GM12878 (cell line): ENCODE data around the gene SLC1A5. TPM values are rescaled to one million over a fixed set of nuclear protein-coding genes. Genes with fewer than 3 reads are reported as not detected.
A peak's percentile ranks its signal among the peaks of the same experiment; 100 is the strongest.

Source experiments
- ESRRA ChIP-seq: IDR thresholded peaks from 2 replicates; pipeline ENCODE4 v1.6.1; 2012; ENCODE audit warnings: mild to moderate bottlenecking, low read length, improper control_type of control experiment
- HCFC1 ChIP-seq: fragments of 150-350 bp; IDR thresholded peaks from 2 replicates; pipeline ENCODE4 v1.6.1; 2014; ENCODE audit warnings: low read length
- JUND ChIP-seq: IDR thresholded peaks from 2 replicates; pipeline ENCODE4 v1.6.1; 2012; ENCODE audit warnings: low read depth, mild to moderate bottlenecking, low read length, improper control_type of control experiment, moderate library complexity
- KAT2A ChIP-seq: conservative IDR thresholded peaks from 2 replicates; pipeline ENCODE4 v1.6.1; 2011; ENCODE audit warnings: low read depth, low read length; ENCODE audit not compliant: control insufficient read depth
- KLF5 ChIP-seq: fragments of 450-650 bp; IDR thresholded peaks from 2 replicates; pipeline ENCODE4 v1.6.1; 2014; ENCODE audit warnings: mild to moderate bottlenecking; ENCODE audit not compliant: partially characterized antibody
- MXI1 ChIP-seq: fragments of 150-350 bp; IDR thresholded peaks from 2 replicates; pipeline ENCODE4 v1.6.1; 2011; ENCODE audit warnings: low read depth, mild to moderate bottlenecking, inconsistent platforms, low read length, improper control_type of control experiment
- NFXL1 ChIP-seq: fragments of 450-650 bp; IDR thresholded peaks from 2 replicates; pipeline ENCODE4 v1.6.1; 2017; ENCODE audit warnings: antibody characterized with exemption, mild to moderate bottlenecking, borderline replicate concordance
- NR2C1 ChIP-seq: fragments of 450-650 bp; IDR thresholded peaks from 2 replicates; pipeline ENCODE4 v1.6.1; 2017; ENCODE audit warnings: antibody characterized with exemption, mild to moderate bottlenecking, moderate library complexity
- RAD51 ChIP-seq: fragments of 450-650 bp; IDR thresholded peaks from 2 replicates; pipeline ENCODE4 v1.6.1; 2016; ENCODE audit warnings: moderate library complexity, mild to moderate bottlenecking, inconsistent platforms
- SMAD1 ChIP-seq: fragments of 450-650 bp; IDR thresholded peaks from 2 replicates; pipeline ENCODE4 v1.6.1; 2018; ENCODE audit warnings: mild to moderate bottlenecking, low read depth; ENCODE audit not compliant: partially characterized antibody
- SPI1 ChIP-seq: IDR thresholded peaks from 2 replicates; pipeline ENCODE4 v1.6.1; 2011; ENCODE audit warnings: low read depth, mild to moderate bottlenecking, low read length, moderate library complexity, borderline replicate concordance; ENCODE audit not compliant: insufficient read depth
- TCF7 ChIP-seq: IDR thresholded peaks from 2 replicates; pipeline ENCODE4 v1.6.1; 2014; ENCODE audit warnings: antibody characterized with exemption, borderline replicate concordance
- YY1 ChIP-seq: IDR thresholded peaks from 2 replicates; pipeline ENCODE4 v1.6.1; 2011; ENCODE audit warnings: low read depth, mild to moderate bottlenecking, low read length
- ZNF217 ChIP-seq: fragments of 450-650 bp; IDR thresholded peaks from 2 replicates; pipeline ENCODE4 v1.6.1; 2017; ENCODE audit warnings: antibody characterized with exemption, mild to moderate bottlenecking
- ZSCAN29 ChIP-seq: fragments of 450-650 bp; IDR thresholded peaks from 2 replicates; pipeline ENCODE4 v1.6.1; 2017; ENCODE audit warnings: mild to moderate bottlenecking, moderate library complexity
- polyA plus RNA-seq, 11 experiments: library from polyadenylated mRNA; depleted of rRNA in 4 of 11; unstranded in 6 of 11; stranded (reverse) in 5 of 11; fragments of >200 nt; fragmentation: Nextera tagmentation in 4 of 11; fragmentation: Illumina TruSeq in 1 of 11; extraction: Ambion mirVana in 4 of 11; extraction: Trizol in 1 of 11; gene quantifications; 1 replicate in 1 of 11; 2 replicates in 10 of 11; pipeline versions ENCODE4 v1.2.1 to v1.2.3, GENCODE V29; 2011 to 2016; ENCODE audit warnings: inconsistent platforms in 2 of 11, missing spikeins in 2 of 11, low read depth in 1 of 11
- total RNA-seq, 4 experiments: library from RNA; depleted of rRNA in 3 of 4; stranded (reverse); fragments of >200 nt in 3 of 4; fragmentation: Illumina TruSeq in 1 of 4; extraction: Trizol in 1 of 4; gene quantifications; 2 replicates each; pipeline versions ENCODE4 v1.2.1 to v1.2.3, GENCODE V29; 2013 to 2021
- TF ChIP-seq, protein P1 (sequence below): fragments of 450-650 bp; IDR thresholded peaks from 2 replicates; pipeline ENCODE4 v1.6.1; 2017; ENCODE audit warnings: mild to moderate bottlenecking
- TF ChIP-seq, protein P2 (sequence below): fragments of 450-650 bp; formaldehyde crosslinking; IDR thresholded peaks from 2 replicates; pipeline ENCODE4 v1.4.0; 2020; ENCODE audit warnings: mild to moderate bottlenecking, moderate library complexity
- TF ChIP-seq, protein P3 (sequence below): fragments of 150-350 bp; IDR thresholded peaks from 2 replicates; pipeline ENCODE4 v1.6.1; 2014; ENCODE audit warnings: mild to moderate bottlenecking, low read depth, low read length
- TF ChIP-seq, protein P4 (sequence below): IDR thresholded peaks from 2 replicates; pipeline ENCODE4 v1.6.1; 2011; ENCODE audit warnings: low read depth, low read length, improper control_type of control experiment, borderline replicate concordance
- TF ChIP-seq, protein P5 (sequence below): fragments of 450-650 bp; IDR thresholded peaks from 2 replicates; pipeline ENCODE4 v1.6.1; 2017; ENCODE audit warnings: low read depth, mild to moderate bottlenecking, moderate library complexity

SLC1A5 gene
- total and polyA plus RNA-seq, 10 of the 15 experiments (the other 5 are each of a cell fraction or from before 2014, with no cell fraction given), result 9.1 to 129 (median 60.9) TPM

DNA sequence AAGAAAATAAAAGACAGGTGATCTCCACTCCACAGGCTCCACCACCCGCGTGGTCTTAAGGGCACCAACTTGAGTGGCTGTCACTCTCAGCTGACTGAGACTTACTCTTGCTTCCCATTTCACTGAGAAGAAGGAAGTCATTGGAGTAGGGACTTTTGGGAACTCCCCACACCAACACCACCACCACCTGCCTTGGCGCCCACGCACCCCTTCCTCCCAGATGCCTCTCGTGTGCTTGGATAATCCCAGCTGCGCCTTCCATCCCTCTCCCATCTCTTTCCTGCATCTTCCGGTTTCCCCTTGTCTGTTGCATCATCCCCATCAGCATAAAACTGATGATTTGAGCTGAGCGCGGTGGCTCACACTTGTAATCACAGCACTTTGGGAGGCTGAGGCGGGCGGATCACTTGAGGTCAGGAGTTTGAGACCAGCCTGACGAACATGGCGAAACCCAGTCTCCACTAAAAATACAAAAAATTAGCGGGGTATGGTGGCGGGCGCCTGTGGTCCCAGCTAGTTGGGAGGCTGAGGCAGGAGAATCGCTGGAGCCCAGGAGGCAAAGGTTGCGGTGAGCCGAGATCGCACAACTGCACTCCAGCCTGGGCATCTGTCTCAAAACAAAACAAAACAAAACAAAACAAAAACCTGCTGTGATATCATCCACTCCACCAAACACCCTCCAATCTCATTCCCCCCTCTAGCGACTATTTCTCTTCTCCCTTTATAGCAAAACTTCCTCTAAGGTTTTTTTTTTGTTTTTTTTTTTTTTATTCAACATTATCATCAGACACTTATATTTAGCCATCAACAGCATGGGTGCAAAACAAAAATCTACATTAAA lies 36.7 kb upstream of the SLC1A5 start (continued):
- TF ChIP-seq, protein P1, sequence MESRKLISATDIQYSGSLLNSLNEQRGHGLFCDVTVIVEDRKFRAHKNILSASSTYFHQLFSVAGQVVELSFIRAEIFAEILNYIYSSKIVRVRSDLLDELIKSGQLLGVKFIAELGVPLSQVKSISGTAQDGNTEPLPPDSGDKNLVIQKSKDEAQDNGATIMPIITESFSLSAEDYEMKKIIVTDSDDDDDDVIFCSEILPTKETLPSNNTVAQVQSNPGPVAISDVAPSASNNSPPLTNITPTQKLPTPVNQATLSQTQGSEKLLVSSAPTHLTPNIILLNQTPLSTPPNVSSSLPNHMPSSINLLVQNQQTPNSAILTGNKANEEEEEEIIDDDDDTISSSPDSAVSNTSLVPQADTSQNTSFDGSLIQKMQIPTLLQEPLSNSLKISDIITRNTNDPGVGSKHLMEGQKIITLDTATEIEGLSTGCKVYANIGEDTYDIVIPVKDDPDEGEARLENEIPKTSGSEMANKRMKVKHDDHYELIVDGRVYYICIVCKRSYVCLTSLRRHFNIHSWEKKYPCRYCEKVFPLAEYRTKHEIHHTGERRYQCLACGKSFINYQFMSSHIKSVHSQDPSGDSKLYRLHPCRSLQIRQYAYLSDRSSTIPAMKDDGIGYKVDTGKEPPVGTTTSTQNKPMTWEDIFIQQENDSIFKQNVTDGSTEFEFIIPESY, result 0 out of 2 replicates have a peak, but pooled peaks have one; percentile 55
- TF ChIP-seq SPI1 (peak; percentile 35; the same call in 1 of the 2 replicates), RAD51 (no peak), ESRRA (no peak), ZNF217 (no peak), TCF7 (no peak), NFXL1 (no peak), KLF5 (no peak), KAT2A (no peak), YY1 (no peak), NR2C1 (no peak), HCFC1 (no peak), SMAD1 (no peak), JUND (no peak), MXI1 (no peak), ZSCAN29 (no peak)
- TF ChIP-seq, protein P2, sequence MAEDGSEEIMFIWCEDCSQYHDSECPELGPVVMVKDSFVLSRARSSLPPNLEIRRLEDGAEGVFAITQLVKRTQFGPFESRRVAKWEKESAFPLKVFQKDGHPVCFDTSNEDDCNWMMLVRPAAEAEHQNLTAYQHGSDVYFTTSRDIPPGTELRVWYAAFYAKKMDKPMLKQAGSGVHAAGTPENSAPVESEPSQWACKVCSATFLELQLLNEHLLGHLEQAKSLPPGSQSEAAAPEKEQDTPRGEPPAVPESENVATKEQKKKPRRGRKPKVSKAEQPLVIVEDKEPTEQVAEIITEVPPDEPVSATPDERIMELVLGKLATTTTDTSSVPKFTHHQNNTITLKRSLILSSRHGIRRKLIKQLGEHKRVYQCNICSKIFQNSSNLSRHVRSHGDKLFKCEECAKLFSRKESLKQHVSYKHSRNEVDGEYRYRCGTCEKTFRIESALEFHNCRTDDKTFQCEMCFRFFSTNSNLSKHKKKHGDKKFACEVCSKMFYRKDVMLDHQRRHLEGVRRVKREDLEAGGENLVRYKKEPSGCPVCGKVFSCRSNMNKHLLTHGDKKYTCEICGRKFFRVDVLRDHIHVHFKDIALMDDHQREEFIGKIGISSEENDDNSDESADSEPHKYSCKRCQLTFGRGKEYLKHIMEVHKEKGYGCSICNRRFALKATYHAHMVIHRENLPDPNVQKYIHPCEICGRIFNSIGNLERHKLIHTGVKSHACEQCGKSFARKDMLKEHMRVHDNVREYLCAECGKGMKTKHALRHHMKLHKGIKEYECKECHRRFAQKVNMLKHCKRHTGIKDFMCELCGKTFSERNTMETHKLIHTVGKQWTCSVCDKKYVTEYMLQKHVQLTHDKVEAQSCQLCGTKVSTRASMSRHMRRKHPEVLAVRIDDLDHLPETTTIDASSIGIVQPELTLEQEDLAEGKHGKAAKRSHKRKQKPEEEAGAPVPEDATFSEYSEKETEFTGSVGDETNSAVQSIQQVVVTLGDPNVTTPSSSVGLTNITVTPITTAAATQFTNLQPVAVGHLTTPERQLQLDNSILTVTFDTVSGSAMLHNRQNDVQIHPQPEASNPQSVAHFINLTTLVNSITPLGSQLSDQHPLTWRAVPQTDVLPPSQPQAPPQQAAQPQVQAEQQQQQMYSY (CRISPR knock-in tag), result no peak
- TF ChIP-seq, protein P3, sequence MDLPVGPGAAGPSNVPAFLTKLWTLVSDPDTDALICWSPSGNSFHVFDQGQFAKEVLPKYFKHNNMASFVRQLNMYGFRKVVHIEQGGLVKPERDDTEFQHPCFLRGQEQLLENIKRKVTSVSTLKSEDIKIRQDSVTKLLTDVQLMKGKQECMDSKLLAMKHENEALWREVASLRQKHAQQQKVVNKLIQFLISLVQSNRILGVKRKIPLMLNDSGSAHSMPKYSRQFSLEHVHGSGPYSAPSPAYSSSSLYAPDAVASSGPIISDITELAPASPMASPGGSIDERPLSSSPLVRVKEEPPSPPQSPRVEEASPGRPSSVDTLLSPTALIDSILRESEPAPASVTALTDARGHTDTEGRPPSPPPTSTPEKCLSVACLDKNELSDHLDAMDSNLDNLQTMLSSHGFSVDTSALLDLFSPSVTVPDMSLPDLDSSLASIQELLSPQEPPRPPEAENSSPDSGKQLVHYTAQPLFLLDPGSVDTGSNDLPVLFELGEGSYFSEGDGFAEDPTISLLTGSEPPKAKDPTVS, result no peak
- TF ChIP-seq, protein P4, sequence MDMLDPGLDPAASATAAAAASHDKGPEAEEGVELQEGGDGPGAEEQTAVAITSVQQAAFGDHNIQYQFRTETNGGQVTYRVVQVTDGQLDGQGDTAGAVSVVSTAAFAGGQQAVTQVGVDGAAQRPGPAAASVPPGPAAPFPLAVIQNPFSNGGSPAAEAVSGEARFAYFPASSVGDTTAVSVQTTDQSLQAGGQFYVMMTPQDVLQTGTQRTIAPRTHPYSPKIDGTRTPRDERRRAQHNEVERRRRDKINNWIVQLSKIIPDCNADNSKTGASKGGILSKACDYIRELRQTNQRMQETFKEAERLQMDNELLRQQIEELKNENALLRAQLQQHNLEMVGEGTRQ, result no peak
- TF ChIP-seq, protein P5, sequence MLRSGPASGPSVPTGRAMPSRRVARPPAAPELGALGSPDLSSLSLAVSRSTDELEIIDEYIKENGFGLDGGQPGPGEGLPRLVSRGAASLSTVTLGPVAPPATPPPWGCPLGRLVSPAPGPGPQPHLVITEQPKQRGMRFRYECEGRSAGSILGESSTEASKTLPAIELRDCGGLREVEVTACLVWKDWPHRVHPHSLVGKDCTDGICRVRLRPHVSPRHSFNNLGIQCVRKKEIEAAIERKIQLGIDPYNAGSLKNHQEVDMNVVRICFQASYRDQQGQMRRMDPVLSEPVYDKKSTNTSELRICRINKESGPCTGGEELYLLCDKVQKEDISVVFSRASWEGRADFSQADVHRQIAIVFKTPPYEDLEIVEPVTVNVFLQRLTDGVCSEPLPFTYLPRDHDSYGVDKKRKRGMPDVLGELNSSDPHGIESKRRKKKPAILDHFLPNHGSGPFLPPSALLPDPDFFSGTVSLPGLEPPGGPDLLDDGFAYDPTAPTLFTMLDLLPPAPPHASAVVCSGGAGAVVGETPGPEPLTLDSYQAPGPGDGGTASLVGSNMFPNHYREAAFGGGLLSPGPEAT, result no peak
